Fibroblast of mammary gland (primary cell): Measurements from ENCODE around the gene TMTC2.
A peak's percentile ranks its signal among the peaks of the same experiment; 100 is the strongest.

Experiments
- DNase-seq: peaks from one replicate; pipeline ENCODE4 v3.0.0-alpha.2; 2010; ENCODE audit warnings: low read depth
- H3K4me3 ChIP-seq: 2 replicates; pipeline ENCODE4 v1.5.1; 2011; ENCODE audit warnings: low read depth, mild to moderate bottlenecking, low read length, moderate library complexity; ENCODE audit not compliant: control insufficient read depth
- CTCF ChIP-seq: conservative IDR thresholded peaks from 2 replicates; pipeline ENCODE4 v1.5.1; 2011; ENCODE audit warnings: low read depth, low read length, inconsistent platforms; ENCODE audit not compliant: control insufficient read depth, insufficient read depth

The TMTC2 gene

GRCh38 chr12:82686168-82687020, at the start of gene TMTC2:
Gene TMTC2, plus strand, starts transcription at chr12:82686906.
- no peak for TF ChIP-seq CTCF
- peak; percentile 80 for DNase-seq
- H3K4me3 ChIP-seq, result peak within 1 kb of the TSS; percentile 85

- TF ChIP-seq CTCF, result no peak
- H3K4me3 ChIP-seq, result no peak overlapping the region
- no peak for DNase-seq
Observed at GRCh38 chr12:82638324-82638723, 48.4 kb upstream of the TMTC2 start.

- no peak overlapping the region for H3K4me3 ChIP-seq
- DNase-seq, result no peak
- no peak for TF ChIP-seq CTCF
Observed at GRCh38 chr12:82644896-82645295, 41.8 kb upstream of the TMTC2 start.

- DNase-seq, result no peak
- H3K4me3 ChIP-seq, result no peak overlapping the region
- no peak for TF ChIP-seq CTCF
Observed at GRCh38 chr12:82645414-82645813, 41.3 kb upstream of the TMTC2 start.

GRCh38 chr12:82647853-82648252, 38.9 kb upstream of the TMTC2 start:
- H3K4me3 ChIP-seq, result no peak overlapping the region
- no peak for TF ChIP-seq CTCF
- DNase-seq, result no peak

GRCh38 chr12:82648259-82648909, 38.3 kb upstream of the TMTC2 start:
- no peak overlapping the region for H3K4me3 ChIP-seq
- no peak for DNase-seq
- TF ChIP-seq CTCF, result no peak
